Tibial nerve (tissue), 4 donors: Measurements from ENCODE around the gene GABRD. TPM values are rescaled to one million over a fixed set of nuclear protein-coding genes. Genes with fewer than 3 reads are reported as not detected.

Experiments
- DNase-seq, 2 donors: peaks; one replicate each; pipeline ENCODE4 v3.0.0-alpha.2; 2019; ENCODE audit warnings: low spot score in 2 of 2
- H3K27ac ChIP-seq, 4 donors: fragments of 200-600 bp; sonication (generic) in 3 of 4; one replicate each; pipeline ENCODE4 v1.5.1; 2017 to 2019; ENCODE audit warnings: mild to moderate bottlenecking in 1 of 4
- H3K27me3 ChIP-seq, 2 donors: fragments of 200-600 bp; sonication (generic) in 1 of 2; one replicate each; pipeline versions ENCODE4 v1.5.1 to v1.6.0; 2017 to 2019
- H3K36me3 ChIP-seq, 3 donors: fragments of 200-600 bp; sonication (generic); one replicate each; pipeline ENCODE4 v1.5.1; 2018 to 2019
- H3K4me1 ChIP-seq, 4 donors: fragments of 200-600 bp; sonication (generic) in 3 of 4; one replicate each; pipeline ENCODE4 v1.5.1; 2017 to 2019
- H3K4me3 ChIP-seq, 4 donors: fragments of 200-600 bp; sonication (generic) in 3 of 4; one replicate each; pipeline ENCODE4 v1.5.1; 2017 to 2019; ENCODE audit warnings: mild to moderate bottlenecking in 1 of 4, moderate library complexity in 1 of 4
- H3K9me3 ChIP-seq, 4 donors: fragments of 200-600 bp; sonication (generic) in 3 of 4; one replicate each; pipeline ENCODE4 v1.5.1; 2017 to 2019
- EP300 ChIP-seq, 2 donors: sonication (generic); formaldehyde crosslinking; IDR thresholded peaks; one replicate each; pipeline ENCODE4 v1.6.1; 2017; ENCODE audit warnings: antibody characterized with exemption in 2 of 2, mild to moderate bottlenecking in 1 of 2
- POLR2A ChIP-seq, 2 donors: fragments of 450-650 bp; IDR thresholded peaks; one replicate each; pipeline ENCODE4 v1.6.1; 2017; ENCODE audit warnings: antibody characterized with exemption in 2 of 2, mild to moderate bottlenecking in 2 of 2, moderate library complexity in 2 of 2
- WGBS, 2 donors: methylation state at CpG; one replicate each; pipeline ENCODE4 v1.1.5; 2018; 5-methylcytosine and 5-hydroxymethylcytosine counted together
- total RNA-seq, 4 donors: library from RNA; depleted of rRNA; stranded (reverse); fragments of >200 nt; gene quantifications; one replicate each; pipeline ENCODE4 v1.1.0, GENCODE V29; 2016
- TF ChIP-seq, protein P1 (sequence below), 5 experiments: fragments of 200-600 bp in 3 of 5; fragments of 450-650 bp in 2 of 5; sonication (generic) in 3 of 5; IDR thresholded peaks; one replicate each; pipeline ENCODE4 v1.5.1; 2016 to 2019; ENCODE audit warnings: antibody characterized with exemption in 5 of 5, mild to moderate bottlenecking in 3 of 5, moderate library complexity in 2 of 5

The GABRD gene
- total RNA-seq, 4 donors from 2014 or later = 1.0 TPM; not detected in 3

- Histone ChIP-seq H3K9me3 (no peaks in the 10 kb centered on the region), H3K4me3 (peak overlapping the region in 3 of 4 donors; percentile 28 to 68 (median 47)), H3K4me1 (peaks cover 0 to 34% (median 11%) of the 10 kb centered on the region in 4 donors), H3K27ac (peak overlapping the region in 1 of 4 donors; percentile 74), H3K27me3 (peaks cover 4 to 90% of the 10 kb centered on the region in 2 donors), H3K36me3 (no peaks in the 10 kb centered on the region)
- DNase-seq = no peak
- TF ChIP-seq EP300 (IDR thresholded peaks at IDR 0.05) = no peak
- TF ChIP-seq, protein P1, sequence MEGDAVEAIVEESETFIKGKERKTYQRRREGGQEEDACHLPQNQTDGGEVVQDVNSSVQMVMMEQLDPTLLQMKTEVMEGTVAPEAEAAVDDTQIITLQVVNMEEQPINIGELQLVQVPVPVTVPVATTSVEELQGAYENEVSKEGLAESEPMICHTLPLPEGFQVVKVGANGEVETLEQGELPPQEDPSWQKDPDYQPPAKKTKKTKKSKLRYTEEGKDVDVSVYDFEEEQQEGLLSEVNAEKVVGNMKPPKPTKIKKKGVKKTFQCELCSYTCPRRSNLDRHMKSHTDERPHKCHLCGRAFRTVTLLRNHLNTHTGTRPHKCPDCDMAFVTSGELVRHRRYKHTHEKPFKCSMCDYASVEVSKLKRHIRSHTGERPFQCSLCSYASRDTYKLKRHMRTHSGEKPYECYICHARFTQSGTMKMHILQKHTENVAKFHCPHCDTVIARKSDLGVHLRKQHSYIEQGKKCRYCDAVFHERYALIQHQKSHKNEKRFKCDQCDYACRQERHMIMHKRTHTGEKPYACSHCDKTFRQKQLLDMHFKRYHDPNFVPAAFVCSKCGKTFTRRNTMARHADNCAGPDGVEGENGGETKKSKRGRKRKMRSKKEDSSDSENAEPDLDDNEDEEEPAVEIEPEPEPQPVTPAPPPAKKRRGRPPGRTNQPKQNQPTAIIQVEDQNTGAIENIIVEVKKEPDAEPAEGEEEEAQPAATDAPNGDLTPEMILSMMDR (IDR thresholded peaks at IDR 0.05) = peak in 1 of 5 experiments; percentile 17
- WGBS, 2 donors = 31% methylated on average over 13 to 14 of the region's 14 CpGs
These were observed 30.1 kb downstream of the GABRD start for GRCh38 chr1:2049225-2049717.

DNA sequence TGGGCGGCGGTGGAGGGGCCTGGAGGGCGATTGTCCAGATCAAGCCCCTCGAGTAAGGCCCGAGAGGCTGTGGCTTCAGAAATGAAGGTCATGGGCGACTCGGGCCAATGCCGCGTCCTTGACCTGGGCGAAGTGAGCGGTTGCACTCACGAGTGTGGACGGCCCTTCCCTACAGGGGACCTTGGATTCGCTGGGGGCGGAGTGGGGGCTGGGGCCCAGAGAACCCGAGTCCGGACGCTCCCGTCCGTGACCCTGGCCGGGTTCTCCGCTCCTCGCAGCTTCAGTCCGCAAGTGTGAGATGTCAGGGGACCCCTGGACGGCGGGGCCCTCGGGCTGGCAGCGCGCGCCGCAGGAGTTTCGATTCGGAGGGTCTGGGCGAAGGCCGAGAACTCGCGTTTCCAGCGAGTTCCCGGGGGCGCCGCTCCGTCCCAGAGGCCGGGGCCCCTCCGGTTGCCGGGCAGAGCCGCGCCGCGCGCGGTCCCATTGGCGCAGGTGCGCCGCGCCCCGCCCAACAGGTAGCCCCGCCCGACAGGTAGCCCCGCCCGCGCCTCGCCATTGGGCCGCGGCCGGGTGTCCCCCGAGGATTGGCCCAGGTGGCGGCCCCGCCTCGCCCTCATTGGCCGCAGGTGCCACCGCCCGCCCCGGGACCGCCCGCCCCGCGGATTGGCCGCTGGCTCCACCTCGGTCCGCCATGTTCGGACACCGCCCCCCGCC lies 30.7 kb downstream of the GABRD start, which contains the start of gene PRKCZ:
Gene PRKCZ (plus strand): TSS at position 694 of the 714 bp plus-strand sequence. CDS start 220 bp downstream, outside the sequence.
- no peak for DNase-seq
- TF ChIP-seq POLR2A (IDR thresholded peaks at IDR 0.05) (no peak), EP300 (IDR thresholded peaks at IDR 0.05) (no peak)
- TF ChIP-seq, protein P1 (IDR thresholded peaks at IDR 0.05) = no peak
- H3K27ac ChIP-seq = peak within 1 kb of the TSS in 1 of 4 donors; percentile 74
- peaks cover 4 to 85% of the 10 kb centered on the region in 2 donors for H3K27me3 ChIP-seq
- 2% methylated on average over 12 to 68 of the region's 83 CpGs for WGBS, 2 donors
- peak within 1 kb of the TSS; percentile 6 to 68 (median 38) for H3K4me3 ChIP-seq
- peaks cover 0 to 28% (median 7%) of the 10 kb centered on the region in 4 donors for H3K4me1 ChIP-seq
- H3K36me3 ChIP-seq = no peaks in the 10 kb centered on the region
- no peaks in the 10 kb centered on the region for H3K9me3 ChIP-seq

DNA sequence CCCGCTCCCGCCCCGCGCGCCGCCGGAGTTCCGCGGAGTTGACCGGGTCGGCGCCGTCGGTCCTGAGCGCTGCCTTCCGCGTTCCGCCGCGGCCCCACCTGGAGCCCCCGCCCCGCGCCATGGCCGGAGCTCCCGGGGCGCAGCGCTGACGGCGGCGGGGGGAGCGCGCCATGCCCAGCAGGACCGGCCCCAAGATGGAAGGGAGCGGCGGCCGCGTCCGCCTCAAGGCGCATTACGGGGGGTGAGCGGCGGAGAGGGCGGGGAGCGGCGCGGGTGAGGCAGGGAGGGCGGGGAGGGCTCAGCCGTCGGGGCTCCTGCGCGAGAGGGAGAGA lies 31.3 kb downstream of the GABRD start:
- Histone ChIP-seq H3K4me1 (peaks cover 0 to 23% (median 5%) of the 10 kb centered on the region in 4 donors), H3K9me3 (no peaks in the 10 kb centered on the region), H3K4me3 (peak overlapping the region in 3 of 4 donors; percentile 6 to 53 (median 47)), H3K36me3 (no peaks in the 10 kb centered on the region), H3K27ac (peak overlapping the region in 1 of 4 donors; percentile 74), H3K27me3 (peaks cover 4 to 80% of the 10 kb centered on the region in 2 donors)
- TF ChIP-seq EP300 (IDR thresholded peaks at IDR 0.05) (no peak), POLR2A (IDR thresholded peaks at IDR 0.05) (no peak)
- TF ChIP-seq, protein P1 (IDR thresholded peaks at IDR 0.05) = no peak
- no peak for DNase-seq
- WGBS, 2 donors = 2% methylated on average over 41 of the region's 51 CpGs; no CpG with 5 or more reads in 1 of the 2 donors

DNA sequence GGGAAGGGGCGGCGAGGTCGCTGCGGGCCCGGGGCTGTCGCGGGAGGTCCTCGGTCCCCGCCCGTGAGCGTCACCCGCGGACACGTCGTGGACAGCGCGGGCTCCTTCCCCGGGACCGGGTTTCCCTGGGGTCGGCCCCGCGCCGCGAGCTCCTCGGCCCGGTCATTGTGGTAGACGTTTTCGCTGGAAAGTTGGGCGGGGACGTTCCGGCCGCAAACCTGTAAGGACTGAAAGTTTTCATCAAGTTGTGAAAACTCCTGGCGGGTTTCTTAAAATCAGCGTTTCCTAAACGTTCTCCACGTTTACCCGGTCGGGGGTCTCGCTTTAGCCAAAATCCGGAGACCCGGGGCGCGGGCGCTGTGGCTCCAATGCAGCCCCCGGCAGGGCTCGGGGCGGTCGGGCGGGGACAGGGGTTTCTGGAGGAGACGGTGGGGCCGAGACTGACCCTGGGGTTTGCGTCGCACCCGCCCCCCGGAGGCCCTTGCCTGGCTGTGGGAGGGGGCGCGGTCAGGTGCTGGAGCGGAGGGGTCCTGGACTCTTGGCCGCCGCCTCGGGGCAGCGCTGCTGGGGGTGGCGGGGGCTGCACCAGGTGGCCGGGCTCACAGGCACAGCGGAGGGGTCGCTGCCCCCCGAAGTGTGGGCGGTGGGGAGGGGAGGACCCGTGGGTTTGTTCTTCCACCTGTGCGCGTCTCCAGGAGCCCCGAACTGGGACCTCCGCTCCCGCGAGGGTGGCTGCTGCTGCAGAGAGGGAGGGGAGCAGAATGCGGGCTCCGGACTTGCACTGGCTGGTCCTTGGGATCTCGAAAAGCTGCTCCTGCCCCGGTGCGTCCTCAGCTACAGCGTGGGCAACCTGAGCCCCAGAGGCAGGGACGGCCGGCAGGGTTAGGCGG lies 31.9 kb downstream of the GABRD start:
- peaks cover 0 to 19% (median 5%) of the 10 kb centered on the region in 4 donors for H3K4me1 ChIP-seq
- WGBS, 2 donors = 14 to 17% methylated on average over 34 to 45 of the region's 84 CpGs
- H3K27ac ChIP-seq = peak overlapping the region in 1 of 4 donors; percentile 74
- no peak for DNase-seq
- TF ChIP-seq EP300 (IDR thresholded peaks at IDR 0.05) (no peak), POLR2A (IDR thresholded peaks at IDR 0.05) (no peak)
- TF ChIP-seq, protein P1 (IDR thresholded peaks at IDR 0.05) = no peak
- peak overlapping the region in 3 of 4 donors; percentile 6 to 53 (median 47) for H3K4me3 ChIP-seq
- no peaks in the 10 kb centered on the region for H3K9me3 ChIP-seq
- H3K27me3 ChIP-seq = peaks cover 4 to 73% of the 10 kb centered on the region in 2 donors
- H3K36me3 ChIP-seq = no peaks in the 10 kb centered on the region
